Cerebellar nuclear complex (tissue), 1 donor: Measurements from ENCODE around the gene PGLYRP1.

Source experiments
- DNase-seq, 2 experiments: peaks; one replicate each; lab custom pipeline; 2025; lab: John Stamatoyannopoulos, UW

The PGLYRP1 gene

GRCh38 chr19:46032597-46033025 lies 9.8 kb upstream of the PGLYRP1 start:
- DNase-seq = no peak

DNA sequence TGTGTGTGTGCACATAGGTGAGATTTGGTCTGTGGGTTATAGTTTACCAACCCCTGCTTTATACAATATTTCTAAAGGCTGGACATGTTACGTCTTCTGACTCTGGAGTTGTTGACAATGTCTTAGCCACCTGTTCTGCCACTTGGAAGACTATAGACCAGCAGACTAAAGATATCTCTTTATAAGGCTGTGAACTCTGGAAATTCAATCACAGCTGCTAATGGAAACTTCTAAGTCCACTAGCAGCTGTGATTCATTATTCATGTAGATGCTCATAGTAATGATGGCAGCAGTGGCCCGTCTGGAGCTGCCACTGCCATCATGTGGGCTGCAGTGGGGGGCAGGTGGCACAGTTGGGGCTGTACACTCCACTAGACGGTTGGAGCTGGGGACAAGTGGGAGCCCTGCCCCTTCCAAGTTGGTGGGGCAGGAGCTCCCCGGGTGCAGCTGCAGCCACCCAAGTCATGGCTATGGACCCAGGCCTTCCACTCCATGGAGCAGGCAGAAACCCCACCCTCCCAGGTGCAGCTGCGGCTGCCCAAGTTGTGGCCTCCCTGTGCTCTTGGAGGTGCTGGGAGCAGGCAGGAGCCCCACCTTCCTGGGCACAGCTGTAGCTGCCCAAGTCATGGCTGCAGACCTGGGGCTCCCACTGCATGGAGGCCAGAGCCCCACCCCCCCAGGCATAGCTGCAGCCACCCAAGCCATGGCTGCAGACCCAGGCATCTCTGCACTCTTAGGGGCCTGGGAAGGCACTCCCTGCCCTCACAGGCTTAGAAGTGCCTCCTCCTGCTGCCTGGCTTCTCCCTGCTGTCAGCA lies 9.1 kb upstream of the PGLYRP1 start:
- no peak for DNase-seq

DNA sequence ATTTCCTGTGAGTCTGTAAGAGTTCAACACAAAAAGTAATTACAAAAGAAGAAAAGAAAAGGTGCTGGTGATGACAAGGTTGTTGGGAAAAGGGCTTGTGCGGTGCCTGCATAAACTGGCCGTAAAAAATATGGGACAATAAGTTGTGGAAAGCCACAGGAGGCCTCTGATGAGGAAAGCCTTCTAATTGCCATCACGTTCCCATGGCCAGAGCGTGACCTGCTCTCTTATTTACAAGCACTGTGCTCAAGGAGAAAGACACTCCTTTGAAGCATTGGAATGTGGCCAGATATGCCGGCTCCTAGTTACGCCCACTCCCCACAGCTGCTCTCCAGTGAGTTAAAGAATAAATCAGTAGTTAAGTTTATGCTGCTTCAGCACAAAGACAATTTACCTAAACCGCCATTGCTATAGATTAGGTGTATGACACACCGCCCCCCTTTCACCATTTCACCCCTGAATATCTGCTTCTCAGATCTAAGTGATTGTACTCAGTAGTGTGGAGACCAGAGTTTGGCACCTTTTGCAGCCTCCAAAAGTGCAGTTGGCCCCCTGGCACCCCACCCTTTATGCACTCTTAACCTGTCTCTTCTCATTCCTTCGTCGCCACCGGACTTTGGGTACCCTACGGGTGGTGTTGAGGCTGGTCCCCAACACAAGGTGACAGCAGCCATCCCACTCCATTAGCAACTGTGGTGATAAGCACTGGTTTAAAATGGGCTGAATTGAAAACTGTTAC lies 8.1 kb upstream of the PGLYRP1 start:
- no peak for DNase-seq

DNA sequence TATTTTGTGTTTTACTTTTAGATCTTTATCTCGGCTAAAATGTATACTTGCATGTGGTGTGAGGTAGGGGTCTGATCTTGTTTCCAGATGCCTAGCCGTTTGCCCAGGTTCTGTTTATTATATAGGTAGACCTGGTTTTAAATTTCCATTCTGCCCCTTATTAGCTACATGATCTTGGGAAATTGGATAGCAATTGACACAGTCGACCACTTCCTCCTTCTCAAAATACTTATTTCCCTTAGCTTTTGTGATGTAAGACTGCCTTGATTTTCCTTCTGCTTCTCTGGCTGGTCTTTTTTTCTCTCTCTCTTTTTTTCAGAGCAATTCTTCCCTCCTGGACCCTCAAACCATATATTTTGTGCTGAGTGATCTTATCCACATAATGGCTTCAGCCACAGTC lies 3.0 kb upstream of the PGLYRP1 start:
- DNase-seq = no peak

- no peak for DNase-seq
Observed at GRCh38 chr19:46023311-46023779, 492 bp upstream of the PGLYRP1 start.

GRCh38 chr19:46022061-46022430 lies 807 bp downstream of the PGLYRP1 start:
- DNase-seq = no peak

DNA sequence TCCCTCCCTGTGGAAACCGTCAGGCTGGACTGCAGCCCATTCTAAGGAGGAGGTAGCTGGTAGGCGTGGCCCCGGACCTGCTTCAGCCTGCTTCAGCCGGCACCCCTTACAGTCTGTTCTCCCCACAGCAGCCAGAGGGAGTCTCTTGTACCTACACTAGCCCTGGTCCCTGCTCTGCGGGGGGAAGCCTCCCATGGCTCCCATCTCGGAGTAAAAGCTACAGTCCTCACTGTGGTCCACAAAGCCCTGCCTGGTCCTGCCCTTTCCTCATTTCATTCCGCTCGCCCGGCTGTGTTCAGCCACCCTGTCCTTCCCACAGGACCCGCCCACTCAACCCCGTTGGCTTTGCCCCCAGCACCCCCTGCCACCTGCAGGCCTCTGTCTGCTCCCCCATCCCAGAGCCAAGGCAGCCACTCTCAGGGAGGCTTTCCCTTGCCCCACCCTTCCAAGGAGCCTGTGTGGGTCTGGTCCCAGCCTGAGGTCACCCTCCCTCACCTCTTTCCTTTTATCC lies 1.3 kb downstream of the PGLYRP1 start:
- no peak for DNase-seq

GRCh38 chr19:46020819-46021125 lies 2.1 kb downstream of the PGLYRP1 start:
- no peak for DNase-seq

DNA sequence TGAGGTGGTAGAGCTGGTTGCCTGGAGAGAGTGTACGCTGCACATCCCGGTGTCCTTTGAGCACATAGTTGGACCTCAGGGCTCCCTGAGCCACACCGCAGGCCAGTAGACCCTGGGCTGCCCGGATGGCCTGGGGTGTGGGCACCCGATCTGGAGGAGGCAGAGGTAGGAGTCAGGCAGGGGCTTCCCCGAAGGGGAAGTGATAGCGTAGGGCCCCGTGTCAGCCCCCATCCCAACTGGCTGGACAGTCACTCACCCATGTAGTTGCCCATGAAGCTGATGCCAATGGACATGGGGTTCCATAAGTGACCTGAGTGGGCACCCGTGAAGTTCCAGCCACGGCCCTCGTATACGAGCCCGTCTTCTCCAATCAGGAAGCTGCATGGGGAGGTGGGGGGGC lies 3.6 kb downstream of the PGLYRP1 start:
- DNase-seq = no peak

DNA sequence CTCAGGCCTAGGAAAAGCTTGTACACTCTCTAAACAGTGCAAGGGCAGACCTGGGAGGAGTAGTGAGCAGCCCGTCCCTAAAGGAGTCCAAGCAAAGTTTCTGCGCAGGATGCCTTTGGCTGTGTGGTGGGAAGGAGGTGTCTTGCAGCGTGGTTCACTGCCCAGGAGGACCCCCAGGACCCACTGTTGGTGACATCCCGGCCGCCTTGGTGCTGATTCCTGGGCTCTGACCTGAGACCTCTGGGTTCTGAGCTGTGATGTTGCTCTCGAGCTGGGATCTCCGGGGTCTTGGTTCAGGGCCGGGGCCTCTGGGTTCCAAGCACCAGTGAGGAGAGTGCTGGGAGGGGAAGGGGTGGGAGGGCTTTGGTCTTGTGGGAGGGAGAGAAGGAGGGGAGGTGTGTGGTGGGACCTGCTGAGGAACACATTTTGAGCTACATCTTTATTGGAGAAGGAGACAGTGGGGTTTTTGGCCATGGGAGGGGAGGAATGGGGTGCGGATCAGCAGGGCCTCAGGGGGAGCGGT lies 4.1 kb downstream of the PGLYRP1 start:
- no peak for DNase-seq

- DNase-seq = no peak
Observed at GRCh38 chr19:46017874-46018675, 4.8 kb downstream of the PGLYRP1 start.

- no peak for DNase-seq
Observed at GRCh38 chr19:46017095-46017429, 5.8 kb downstream of the PGLYRP1 start.

DNA sequence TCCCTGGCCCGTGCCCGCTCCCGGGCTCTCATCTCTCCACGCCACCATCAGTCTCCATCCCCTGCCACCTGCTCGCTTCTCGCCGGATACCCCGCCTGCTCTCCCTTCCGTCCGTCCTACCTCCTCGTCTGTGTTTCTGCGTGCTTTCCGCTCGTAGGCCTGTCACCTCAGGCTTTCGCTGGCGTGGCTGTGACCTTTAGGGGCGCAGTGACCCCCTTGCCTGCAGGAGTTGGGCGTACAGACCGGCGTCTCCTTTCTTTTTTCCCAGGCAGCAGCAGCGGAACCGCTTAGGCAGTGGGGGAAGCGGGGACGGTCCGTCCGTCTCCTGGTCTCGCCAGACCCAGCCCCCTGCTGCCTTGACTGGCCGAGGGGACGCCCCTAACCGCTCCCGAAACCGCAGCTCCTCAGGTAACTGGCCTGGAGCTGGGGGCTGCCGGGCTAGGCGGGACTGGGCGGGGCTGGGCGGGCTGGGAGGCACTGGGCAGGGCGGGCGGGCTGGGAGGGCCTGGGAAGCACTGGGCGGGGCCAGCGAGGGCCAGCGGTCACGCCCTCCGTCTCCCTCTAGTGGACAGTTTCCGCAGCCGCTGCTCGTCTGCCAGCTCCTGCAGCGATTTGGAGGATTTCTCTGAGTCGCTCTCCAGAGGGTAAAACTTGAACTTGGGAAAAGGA lies 6.3 kb downstream of the PGLYRP1 start:
- peak in 1 of 2 experiments; percentile 27 for DNase-seq

DNA sequence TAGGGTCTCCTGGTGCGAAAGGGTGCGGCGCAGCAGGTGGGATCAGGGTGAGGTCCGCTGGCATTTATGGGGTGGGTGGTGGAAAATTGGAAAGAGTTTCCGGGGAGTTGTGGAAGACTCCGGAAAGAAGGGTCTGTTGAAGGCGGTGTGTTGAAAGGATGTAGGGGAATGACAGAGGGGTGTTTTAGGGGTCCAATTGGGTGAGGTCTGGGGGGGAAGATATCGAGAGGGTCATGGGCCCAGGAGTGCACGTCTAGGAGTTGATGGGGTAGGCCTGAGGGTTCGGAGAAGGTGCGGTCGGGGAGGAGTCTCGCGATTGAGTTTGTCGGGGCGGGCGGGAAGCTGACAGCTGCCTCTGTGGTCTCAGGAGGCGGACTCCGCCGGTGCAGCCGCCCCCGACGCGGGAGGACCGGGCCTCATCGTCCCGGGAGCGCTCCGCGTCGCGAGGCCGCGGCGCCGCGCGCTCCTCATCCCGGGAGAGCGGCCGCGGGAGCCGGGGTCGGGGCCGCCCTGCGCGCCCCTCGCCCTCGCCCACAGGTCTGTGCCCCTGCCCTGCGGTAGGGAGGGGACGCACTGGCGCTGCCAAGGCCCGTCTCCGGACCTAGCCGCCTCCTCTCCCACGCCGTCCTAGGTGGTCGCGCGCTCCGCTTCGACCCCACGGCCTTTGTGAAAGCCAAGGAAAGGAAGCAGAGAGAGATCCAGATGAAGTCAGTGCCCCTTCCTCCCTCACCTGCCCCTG lies 7.0 kb downstream of the PGLYRP1 start:
- no peak for DNase-seq

DNA sequence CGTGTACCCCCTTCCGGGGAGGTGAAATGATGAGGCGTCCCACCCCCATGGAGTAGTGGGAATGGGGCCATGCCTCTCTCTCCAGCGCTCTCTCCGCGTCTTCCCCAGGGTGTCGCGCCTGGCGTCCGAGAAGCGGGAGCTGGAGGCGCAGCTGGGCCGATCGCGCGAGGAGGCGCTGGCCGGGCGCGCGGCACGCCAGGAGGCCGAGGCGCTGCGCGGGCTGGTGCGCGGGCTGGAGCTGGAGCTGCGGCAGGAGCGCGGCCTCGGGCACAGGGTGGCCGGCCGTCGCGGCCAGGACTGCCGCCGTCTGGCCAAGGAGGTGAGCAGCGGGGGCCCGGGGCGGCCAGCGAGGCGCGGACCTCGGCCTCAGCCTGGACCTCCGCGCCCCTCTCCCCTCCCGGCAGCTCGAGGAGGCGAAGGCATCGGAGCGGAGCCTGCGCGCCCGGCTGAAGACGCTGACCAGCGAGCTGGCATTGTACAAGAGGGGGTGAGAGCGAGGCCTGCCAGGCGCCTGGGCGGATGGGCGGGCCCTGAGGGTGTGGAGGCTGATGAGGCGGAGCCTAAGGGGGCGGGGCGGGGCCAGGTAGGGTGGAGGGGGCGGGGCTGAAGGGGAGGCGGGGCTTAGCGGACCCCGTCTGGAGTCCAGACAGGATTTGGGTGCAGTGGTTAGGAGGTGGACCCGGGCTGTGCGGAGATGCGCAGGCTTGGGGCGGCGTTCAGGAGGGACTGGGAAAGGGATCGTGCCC lies 7.7 kb downstream of the PGLYRP1 start:
- DNase-seq = no peak

- no peak for DNase-seq
Observed at GRCh38 chr19:46014534-46014933, 8.3 kb downstream of the PGLYRP1 start.

- peak in 1 of 2 experiments; percentile 28 for DNase-seq
Observed at GRCh38 chr19:46009530-46010510, 13.0 kb downstream of the PGLYRP1 start.

GRCh38 chr19:46006411-46006810 lies 16.4 kb downstream of the PGLYRP1 start:
- DNase-seq = no peak

DNA sequence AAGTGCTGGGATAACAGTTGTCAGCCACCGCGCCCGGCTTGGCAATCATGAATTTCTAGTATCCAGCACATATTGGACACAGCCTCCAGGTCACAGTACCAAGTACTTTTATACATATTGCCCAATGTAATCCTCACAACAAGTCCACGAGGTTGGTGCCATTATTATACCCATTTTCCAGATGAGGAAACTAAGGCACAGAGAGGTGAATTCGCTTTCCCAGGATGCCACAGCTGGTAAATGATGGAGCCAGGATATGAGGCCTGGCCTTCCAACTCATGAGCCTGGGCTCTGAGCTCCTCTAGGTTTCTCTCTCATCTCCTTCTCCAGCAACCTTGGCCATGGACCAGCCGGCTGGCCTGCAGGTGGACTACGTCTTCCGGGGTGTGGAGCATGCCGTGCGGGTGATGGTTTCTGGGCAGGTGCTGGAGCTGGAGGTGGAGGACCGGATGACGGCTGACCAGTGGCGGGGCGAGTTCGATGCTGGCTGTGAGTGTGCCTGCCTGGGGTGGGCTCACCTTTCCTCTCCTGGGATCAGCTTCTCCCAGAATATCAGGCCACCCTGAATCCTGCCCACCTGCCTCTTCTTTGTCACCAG lies 20.1 kb downstream of the PGLYRP1 start:
- DNase-seq = no peak
